A549 (cell line): ENCODE measurements around the gene NIPAL3. TPM values are rescaled to one million over a fixed set of nuclear protein-coding genes. Genes with fewer than 3 reads are reported as not detected.

Source experiments
- ATAC-seq, 2 experiments: fragments of 200-7000 bp in 1 of 2; fragments of >200 bp in 1 of 2; cut with Nextera tagmentation in 1 of 2; cut with Tn5 transposase in 1 of 2; 3 replicates each; pipeline versions ENCODE4 v1.8.0 to v1.9.1; 2018 to 2020; ENCODE audit warnings: mild to moderate bottlenecking in 1 of 2, moderate library complexity in 1 of 2
- CTCF ChIA-PET: fragments of 300-600 bp; sonication (Branson Sonifier 250); formaldehyde crosslinking; extraction: SDS; loops from one replicate; lab custom pipeline; 2021; ENCODE audit warnings: antibody characterized with exemption, inconsistent platforms; lab: Yijun Ruan, JAX
- POLR2A ChIA-PET: fragments of 350-600 bp; formaldehyde crosslinking; extraction: SDS; loops from one replicate; lab custom pipeline; 2021; ENCODE audit warnings: antibody characterized with exemption, inconsistent platforms; lab: Yijun Ruan, JAX
- DNase-seq, 2 experiments: peaks; one replicate each; pipeline versions ENCODE4 v3.0.0 to v3.0.0-alpha.2; 2011 to 2016; ENCODE audit warnings: low read depth in 1 of 2, low spot score in 1 of 2
- FAIRE-seq: peaks from 2 replicates; lab custom pipeline; 2011; peaks lifted over from hg19 to GRCh38; lab: Jason Lieb, UNC
- H3K27ac ChIP-seq, 2 experiments: fragments of >200 bp; sonication (Bioruptor Twin); formaldehyde crosslinking; 3 replicates each; pipeline ENCODE4 v1.5.1; 2016 to 2017
- H3K4me1 ChIP-seq: fragments of >200 bp; sonication (Bioruptor Twin); formaldehyde crosslinking; 3 replicates; pipeline ENCODE4 v1.6.1; 2016
- H3K4me2 ChIP-seq: fragments of >200 bp; sonication (Bioruptor Twin); formaldehyde crosslinking; 3 replicates; pipeline ENCODE4 v1.6.1; 2016
- H3K4me3 ChIP-seq: fragments of >200 bp; sonication (Bioruptor Twin); formaldehyde crosslinking; 3 replicates; pipeline ENCODE4 v1.5.1; 2016
- H3K9me3 ChIP-seq: fragments of >200 bp; sonication (Bioruptor Twin); formaldehyde crosslinking; 3 replicates; pipeline ENCODE4 v1.6.1; 2016
- CBX2 ChIP-seq: fragments of 200-600 bp; sonication (generic); IDR thresholded peaks from 2 replicates; pipeline ENCODE4 v1.6.1; 2016; ENCODE audit warnings: low read depth, mild to moderate bottlenecking, borderline replicate concordance
- CEBPB ChIP-seq, 2 experiments: fragments of >200 bp in 1 of 2; sonication (Bioruptor Twin) in 1 of 2; formaldehyde crosslinking in 1 of 2; IDR thresholded peaks; 2 replicates each; pipeline ENCODE4 v1.6.1; 2012 to 2016
- EP300 ChIP-seq, 2 experiments: fragments of >200 bp; sonication (Bioruptor Twin); formaldehyde crosslinking; IDR thresholded peaks; 2 replicates in 1 of 2; 3 replicates in 1 of 2; pipeline ENCODE4 v1.6.1; 2016 to 2017
- FOSB ChIP-seq: fragments of 250-450 bp; sonication (Bioruptor Pico); IDR thresholded peaks from 2 replicates; pipeline ENCODE4 v1.5.0; 2020; ENCODE audit warnings: mild to moderate bottlenecking, moderate library complexity
- FOSL2 ChIP-seq, 2 experiments: fragments of 450-650 bp in 1 of 2; fragments of >200 bp in 1 of 2; sonication (Bioruptor Twin) in 1 of 2; formaldehyde crosslinking; IDR thresholded peaks; 2 replicates each; pipeline versions ENCODE4 v1.5.0 to v1.6.1; 2016 to 2020; ENCODE audit warnings: mild to moderate bottlenecking in 1 of 2, moderate library complexity in 1 of 2
- FOXS1 ChIP-seq: fragments of 250-450 bp; sonication (Bioruptor Pico); IDR thresholded peaks from 2 replicates; pipeline ENCODE4 v1.5.0; 2020; ENCODE audit warnings: mild to moderate bottlenecking, moderate library complexity
- GATA3 ChIP-seq: IDR thresholded peaks from 2 replicates; pipeline ENCODE4 v1.6.1; 2012; ENCODE audit warnings: borderline replicate concordance
- HOXB5 ChIP-seq: fragments of 250-450 bp; sonication (Bioruptor Pico); IDR thresholded peaks from 2 replicates; pipeline ENCODE4 v1.5.0; 2020; ENCODE audit warnings: mild to moderate bottlenecking, moderate library complexity
- JUN ChIP-seq, 2 experiments: fragments of >200 bp; sonication (Bioruptor Twin); formaldehyde crosslinking; IDR thresholded peaks; 2 replicates in 1 of 2; 3 replicates in 1 of 2; pipeline ENCODE4 v1.6.1; 2016 to 2017
- KDM1A ChIP-seq: fragments of 200-600 bp; sonication (generic); IDR thresholded peaks from 2 replicates; pipeline ENCODE4 v1.6.1; 2016; ENCODE audit warnings: low read depth, mild to moderate bottlenecking
- MAFK ChIP-seq: fragments of 450-650 bp; IDR thresholded peaks from 2 replicates; pipeline ENCODE4 v1.6.1; 2014; ENCODE audit not compliant: partially characterized antibody
- MYC ChIP-seq: IDR thresholded peaks from 2 replicates; pipeline ENCODE4 v1.6.1; 2012; ENCODE audit warnings: mild to moderate bottlenecking, inconsistent platforms, low read length, improper control_type of control experiment, borderline replicate concordance
- NR3C1 ChIP-seq: fragments of >200 bp; sonication (Bioruptor Twin); formaldehyde crosslinking; IDR thresholded peaks from 3 replicates; pipeline ENCODE4 v1.6.1; 2017
- RAD21 ChIP-seq, 2 experiments: fragments of >200 bp in 1 of 2; sonication (Bioruptor Twin) in 1 of 2; formaldehyde crosslinking in 1 of 2; IDR thresholded peaks in 1 of 2; conservative IDR thresholded peaks in 1 of 2; 2 replicates in 1 of 2; 3 replicates in 1 of 2; pipeline ENCODE4 v1.6.1; 2012 to 2018; ENCODE audit warnings: inconsistent platforms in 1 of 2
- RCOR1 ChIP-seq: fragments of 150-350 bp; IDR thresholded peaks from 2 replicates; pipeline ENCODE4 v1.6.1; 2014; ENCODE audit warnings: antibody characterized with exemption, low read length, low read depth
- REST ChIP-seq: fragments of 200-600 bp; sonication (generic); IDR thresholded peaks from 2 replicates; pipeline ENCODE4 v1.6.1; 2016; ENCODE audit warnings: antibody characterized with exemption, mild to moderate bottlenecking, moderate library complexity
- RNF2 ChIP-seq: fragments of 200-600 bp; sonication (generic); IDR thresholded peaks from 2 replicates; pipeline ENCODE4 v1.6.1; 2016; ENCODE audit warnings: low read depth, mild to moderate bottlenecking, antibody characterized with exemption, moderate library complexity, borderline replicate concordance
- SMC3 ChIP-seq: fragments of >200 bp; sonication (Bioruptor Twin); formaldehyde crosslinking; IDR thresholded peaks from 3 replicates; pipeline ENCODE4 v1.6.1; 2018; ENCODE audit warnings: inconsistent platforms
- ZFP36 ChIP-seq: fragments of 450-650 bp; IDR thresholded peaks from 2 replicates; pipeline ENCODE4 v1.6.1; 2014; ENCODE audit warnings: borderline replicate concordance; ENCODE audit not compliant: partially characterized antibody
- ZSCAN20 ChIP-seq: fragments of 250-450 bp; sonication (Bioruptor Pico); IDR thresholded peaks from 2 replicates; pipeline ENCODE4 v1.8.0; 2022; ENCODE audit warnings: mild to moderate bottlenecking, moderate library complexity
- WGBS: methylation state at CpG from one replicate; pipeline ENCODE4 v1.1.6; 2017; ENCODE audit errors: missing lambda C conversion rate; 5-methylcytosine and 5-hydroxymethylcytosine counted together
- polyA plus RNA-seq, 4 experiments: library from polyadenylated mRNA; depleted of rRNA in 3 of 4; stranded (reverse); fragments of >200 nt; fragmentation: RNase III in 1 of 4; extraction: RNeasy Plus Mini Kit Qiagen cat#74134 plus additional on column Dnase treatment in 1 of 4; gene quantifications; 2 replicates in 3 of 4; 3 replicates in 1 of 4; pipeline ENCODE4 v1.2.3, GENCODE V29; 2011 to 2017
- TF ChIP-seq, protein P1 (sequence below): IDR thresholded peaks from 2 replicates; pipeline ENCODE4 v1.6.1; 2012
- TF ChIP-seq, protein P2 (sequence below): IDR thresholded peaks from 2 replicates; pipeline ENCODE4 v1.6.1; 2012; ENCODE audit warnings: low read depth, borderline replicate concordance

NIPAL3 gene
- polyA plus RNA-seq, 2 of the 4 experiments (the other 2 are of a cell fraction) = 5.1 to 10.4 TPM

DNA sequence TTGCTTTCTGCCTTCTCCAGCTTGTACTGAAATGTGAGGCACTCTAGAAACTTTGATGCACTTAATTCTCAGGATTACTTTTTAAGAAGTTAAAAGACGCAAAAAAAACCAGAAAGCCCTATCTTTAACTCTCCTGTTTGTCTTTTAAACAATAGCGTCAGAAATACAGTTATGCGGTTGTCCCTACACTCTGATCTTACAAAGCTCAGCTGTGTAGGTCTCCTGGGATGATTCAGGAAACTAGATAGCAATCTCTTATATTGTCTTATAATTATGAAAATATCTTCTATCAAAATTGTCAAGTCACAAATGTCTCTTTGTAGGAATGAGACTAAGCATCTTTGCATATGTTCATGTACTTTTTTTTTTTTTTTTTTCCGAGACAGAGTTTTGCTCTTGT, 60.1 kb downstream of the NIPAL3 start:
- CTCF ChIA-PET = interaction anchor here (0.7 to 1.2 kb wide), 2 partner anchors 90 to 111 kb away, joined by 3 read pairs; no protein-coding TSS in a partner anchor
- H3K4me2 ChIP-seq = no peak overlapping the region; the same call in 2 of the 3 replicates
- H3K4me3 ChIP-seq = no peak overlapping the region
- no peaks in the 10 kb centered on the region for H3K9me3 ChIP-seq
- DNase-seq = no peak
- peaks cover 16% of the 10 kb centered on the region; the same call in 2 of the 3 replicates for H3K4me1 ChIP-seq
- H3K27ac ChIP-seq = no peak overlapping the region
- no peak for TF ChIP-seq CEBPB (IDR thresholded peaks at IDR 0.05)
- no peak for TF ChIP-seq FOSB
- TF ChIP-seq FOSL2 (IDR thresholded peaks at IDR 0.05) = no peak
- TF ChIP-seq FOSL2 (CRISPR knock-in tag; IDR thresholded peaks at IDR 0.05) = no peak
- TF ChIP-seq ZSCAN20 (CRISPR knock-in tag) = no peak
- TF ChIP-seq RCOR1 = no peak
- no peak for TF ChIP-seq REST
- no peak for TF ChIP-seq EP300 (IDR thresholded peaks at IDR 0.05)
- TF ChIP-seq SMC3 = no peak
- TF ChIP-seq MAFK = no peak
- ATAC-seq = no peak
- 79% methylated on average over 4 of the region's 4 CpGs for WGBS
- POLR2A ChIA-PET = no interaction called here
- no peak for FAIRE-seq

- Histone ChIP-seq H3K4me2 (peak overlapping the region; percentile 27; the same call in 2 of the 3 replicates), H3K27ac (no peak overlapping the region), H3K9me3 (no peaks in the 10 kb centered on the region), H3K4me1 (peaks cover 16% of the 10 kb centered on the region; the same call in 2 of the 3 replicates), H3K4me3 (no peak overlapping the region)
- ATAC-seq (no peak), DNase-seq (peak in 1 of 2 experiments; percentile 5), FAIRE-seq (no peak)
- ChIA-PET POLR2A (no interaction called here), CTCF (interaction anchor here (0.7 kb wide), 1 partner anchor 275 kb away, joined by 3 read pairs; no protein-coding TSS in a partner anchor)
- WGBS = 4% methylated on average over 2 of the region's 2 CpGs
- TF ChIP-seq HOXB5 (CRISPR knock-in tag) = no peak
- TF ChIP-seq EP300 (IDR thresholded peaks at IDR 0.05) = no peak
- TF ChIP-seq JUN (IDR thresholded peaks at IDR 0.05) = no peak
- TF ChIP-seq MYC = no peak
- no peak for TF ChIP-seq CBX2
- TF ChIP-seq REST = no peak
- TF ChIP-seq GATA3 = no peak
- no peak for TF ChIP-seq FOSB
- TF ChIP-seq KDM1A = no peak
- TF ChIP-seq FOXS1 (CRISPR knock-in tag) = no peak
- no peak for TF ChIP-seq RAD21 (conservative IDR thresholded peaks at IDR 0.05 in 1 of 2, IDR thresholded peaks at IDR 0.05 in 1 of 2)
- TF ChIP-seq ZFP36 = no peak
- TF ChIP-seq, protein P1, sequence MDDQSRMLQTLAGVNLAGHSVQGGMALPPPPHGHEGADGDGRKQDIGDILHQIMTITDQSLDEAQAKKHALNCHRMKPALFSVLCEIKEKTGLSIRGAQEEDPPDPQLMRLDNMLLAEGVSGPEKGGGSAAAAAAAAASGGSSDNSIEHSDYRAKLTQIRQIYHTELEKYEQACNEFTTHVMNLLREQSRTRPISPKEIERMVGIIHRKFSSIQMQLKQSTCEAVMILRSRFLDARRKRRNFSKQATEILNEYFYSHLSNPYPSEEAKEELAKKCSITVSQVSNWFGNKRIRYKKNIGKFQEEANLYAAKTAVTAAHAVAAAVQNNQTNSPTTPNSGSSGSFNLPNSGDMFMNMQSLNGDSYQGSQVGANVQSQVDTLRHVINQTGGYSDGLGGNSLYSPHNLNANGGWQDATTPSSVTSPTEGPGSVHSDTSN = no peak
- TF ChIP-seq NR3C1 = no peak
- no peak for TF ChIP-seq MAFK
- TF ChIP-seq, protein P2, sequence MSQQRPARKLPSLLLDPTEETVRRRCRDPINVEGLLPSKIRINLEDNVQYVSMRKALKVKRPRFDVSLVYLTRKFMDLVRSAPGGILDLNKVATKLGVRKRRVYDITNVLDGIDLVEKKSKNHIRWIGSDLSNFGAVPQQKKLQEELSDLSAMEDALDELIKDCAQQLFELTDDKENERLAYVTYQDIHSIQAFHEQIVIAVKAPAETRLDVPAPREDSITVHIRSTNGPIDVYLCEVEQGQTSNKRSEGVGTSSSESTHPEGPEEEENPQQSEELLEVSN = no peak
- no peak for TF ChIP-seq RNF2
These were observed 61.0 kb downstream of the NIPAL3 start for GRCh38 chr1:24476571-24476970.
